Stimulated activated naive B cell treated with anti-CD40 and anti-IgM and Interleukin-4, amounts not matched to agents 10 μg/mL and 1 μg/mL and 100 μg/mL, for 72 hours (primary cell): ENCODE data around the gene GZMM.

Source experiments
- ATAC-seq, 2 donors: fragments of 150-1000 bp; cut with Tn5 transposase; replicated peaks; 2 replicates each; pipeline ENCODE4 v1.10.0; 2021; ENCODE audit warnings: moderate library complexity in 1 of 2
- DNase-seq: peaks from one replicate; pipeline ENCODE4 v3.0.0; 2021
- H3K27ac Mint-ChIP-seq: one replicate; pipeline ENCODE4 v1.8.0; 2022; ENCODE audit warnings: mild to moderate bottlenecking, mixed read lengths
- H3K27me3 Mint-ChIP-seq, 2 donors: one replicate each; pipeline ENCODE4 v1.8.0; 2022; ENCODE audit warnings: mixed read lengths in 2 of 2
- H3K36me3 Mint-ChIP-seq, 2 donors: one replicate each; pipeline ENCODE4 v1.8.0; 2022; ENCODE audit warnings: mixed read lengths in 2 of 2, mild to moderate bottlenecking in 1 of 2
- H3K4me1 Mint-ChIP-seq, 2 donors: one replicate each; pipeline ENCODE4 v1.8.0; 2022; ENCODE audit warnings: mixed read lengths in 2 of 2, mild to moderate bottlenecking in 1 of 2
- H3K4me3 Mint-ChIP-seq, 2 donors: one replicate each; pipeline ENCODE4 v1.8.0; 2022; ENCODE audit warnings: mild to moderate bottlenecking in 2 of 2, mixed read lengths in 2 of 2, moderate library complexity in 1 of 2
- H3K9me3 Mint-ChIP-seq, 2 donors: one replicate each; pipeline ENCODE4 v1.8.0; 2022; ENCODE audit warnings: mixed read lengths in 2 of 2, mild to moderate bottlenecking in 1 of 2

Gene GZMM

DNA sequence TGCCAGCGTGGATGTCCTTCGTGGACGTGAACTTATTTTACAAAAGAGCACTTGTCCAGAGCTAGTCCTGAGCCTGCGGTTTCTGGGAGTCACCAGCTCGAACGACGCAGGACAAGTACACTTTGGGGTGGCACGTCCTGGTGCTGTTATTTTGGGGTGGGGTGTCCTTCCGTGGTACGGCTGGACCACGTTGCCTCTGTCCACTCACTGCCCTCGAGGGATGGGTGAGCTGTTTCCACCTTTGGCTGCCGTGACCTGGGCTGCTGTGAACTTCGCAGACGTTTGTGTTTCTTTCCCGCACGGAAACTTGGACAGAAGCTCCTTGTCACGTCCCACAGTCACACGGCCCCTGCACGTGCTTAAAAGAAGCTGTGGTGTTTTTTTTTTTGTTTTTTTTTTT, 11.0 kb downstream of the GZMM start:
- ATAC-seq (no peak), DNase-seq (no peak)
- Mint-ChIP-seq H3K27me3 (peaks cover 16 to 26% of the 10 kb centered on the region in 2 donors), H3K4me1 (peaks cover 0 to 2% of the 10 kb centered on the region in 2 donors), H3K9me3 (no peaks in the 10 kb centered on the region), H3K36me3 (no peaks in the 10 kb centered on the region), H3K27ac (no peak overlapping the region), H3K4me3 (no peak overlapping the region)

DNA sequence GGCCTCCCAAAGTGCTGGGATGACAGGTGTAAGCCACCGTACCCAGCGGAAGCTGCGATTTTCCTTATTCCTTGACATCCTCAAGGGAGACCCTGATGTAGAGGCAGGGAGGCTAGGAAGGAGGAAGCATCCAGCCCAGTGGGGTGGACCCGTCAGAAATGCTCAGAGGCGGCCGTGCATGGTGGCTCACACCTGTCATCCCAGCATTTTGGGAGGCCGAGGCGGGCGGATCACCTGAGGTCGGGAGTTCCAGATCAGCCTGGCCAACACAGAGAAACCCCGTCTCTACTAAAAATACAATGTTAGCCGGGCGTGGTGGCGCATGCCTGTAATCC, 11.6 kb downstream of the GZMM start:
- no peaks in the 10 kb centered on the region for H3K36me3 Mint-ChIP-seq
- DNase-seq (no peak), ATAC-seq (no peak)
- peaks cover 16 to 26% of the 10 kb centered on the region in 2 donors for H3K27me3 Mint-ChIP-seq
- H3K4me3 Mint-ChIP-seq: no peak overlapping the region
- H3K27ac Mint-ChIP-seq: no peak overlapping the region
- H3K4me1 Mint-ChIP-seq: peaks cover 0 to 2% of the 10 kb centered on the region in 2 donors
- H3K9me3 Mint-ChIP-seq: no peaks in the 10 kb centered on the region

- no peak overlapping the region for H3K27ac Mint-ChIP-seq
- no peak for ATAC-seq
- peaks cover 8 to 18% of the 10 kb centered on the region in 2 donors for H3K27me3 Mint-ChIP-seq
- no peak overlapping the region for H3K4me3 Mint-ChIP-seq
- no peaks in the 10 kb centered on the region for H3K36me3 Mint-ChIP-seq
- no peaks in the 10 kb centered on the region for H3K9me3 Mint-ChIP-seq
- DNase-seq: no peak
- peaks cover 0 to 2% of the 10 kb centered on the region in 2 donors for H3K4me1 Mint-ChIP-seq
These were observed 12.9 kb downstream of the GZMM start for GRCh38 chr19:556611-557382.

DNA sequence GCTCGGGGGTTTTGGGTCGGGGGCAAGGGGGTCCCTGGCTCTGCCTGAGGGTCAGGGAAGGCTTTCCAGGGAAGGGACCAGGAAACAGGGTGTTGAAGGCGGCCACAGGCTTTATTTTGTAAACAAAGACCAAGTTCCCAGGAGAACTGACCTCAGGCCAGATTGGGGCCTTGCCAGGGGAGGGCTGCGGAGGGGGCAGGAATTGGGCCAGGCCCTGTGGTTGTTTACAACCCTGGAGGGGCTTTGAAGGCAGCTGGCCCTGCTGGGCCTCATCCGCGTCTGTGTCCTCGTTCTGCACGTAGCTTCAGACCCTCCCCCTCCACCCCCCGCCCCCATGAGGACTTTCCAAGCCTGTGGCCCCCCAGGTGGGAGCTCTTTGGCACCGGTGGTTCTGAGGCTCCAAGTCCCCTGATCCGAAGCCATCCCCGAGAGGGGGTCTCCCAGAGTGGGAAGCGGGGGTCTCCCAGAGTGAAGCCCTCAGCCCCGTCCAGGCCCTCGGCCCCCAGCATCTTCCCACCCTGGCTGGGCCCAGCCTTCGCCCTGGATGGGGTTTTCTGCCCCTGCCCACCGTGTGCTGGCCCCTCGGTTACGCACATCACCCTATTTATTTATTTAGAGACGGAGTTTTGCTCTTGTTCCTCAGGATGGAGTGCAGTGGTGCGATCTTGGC, 15.1 kb downstream of the GZMM start:
- H3K4me3 Mint-ChIP-seq: no peak overlapping the region
- no peaks in the 10 kb centered on the region for H3K9me3 Mint-ChIP-seq
- peaks cover 5% of the 10 kb centered on the region in 2 donors for H3K36me3 Mint-ChIP-seq
- H3K27me3 Mint-ChIP-seq: peaks cover 3 to 11% of the 10 kb centered on the region in 2 donors
- no peak overlapping the region for H3K27ac Mint-ChIP-seq
- ATAC-seq (no peak), DNase-seq (no peak)
- H3K4me1 Mint-ChIP-seq: peaks cover 0 to 2% of the 10 kb centered on the region in 2 donors

- DNase-seq (no peak), ATAC-seq (no peak)
- Mint-ChIP-seq H3K27ac (no peak overlapping the region), H3K36me3 (peaks cover 5% of the 10 kb centered on the region in 2 donors), H3K27me3 (peaks cover 3 to 11% of the 10 kb centered on the region in 2 donors), H3K9me3 (no peaks in the 10 kb centered on the region), H3K4me3 (no peak overlapping the region), H3K4me1 (peaks cover 0 to 2% of the 10 kb centered on the region in 2 donors)
These were observed 16.3 kb downstream of the GZMM start for GRCh38 chr19:560121-560520.

GRCh38 chr19:566403-566802, 22.6 kb downstream of the GZMM start:
- Mint-ChIP-seq H3K4me1 (peaks cover 7 to 12% of the 10 kb centered on the region in 2 donors), H3K27ac (peak overlapping the region; percentile 69), H3K36me3 (peaks cover 5% of the 10 kb centered on the region in 2 donors), H3K4me3 (no peak overlapping the region), H3K9me3 (no peaks in the 10 kb centered on the region), H3K27me3 (no peaks in the 10 kb centered on the region)
- ATAC-seq (no peak), DNase-seq (no peak)

DNA sequence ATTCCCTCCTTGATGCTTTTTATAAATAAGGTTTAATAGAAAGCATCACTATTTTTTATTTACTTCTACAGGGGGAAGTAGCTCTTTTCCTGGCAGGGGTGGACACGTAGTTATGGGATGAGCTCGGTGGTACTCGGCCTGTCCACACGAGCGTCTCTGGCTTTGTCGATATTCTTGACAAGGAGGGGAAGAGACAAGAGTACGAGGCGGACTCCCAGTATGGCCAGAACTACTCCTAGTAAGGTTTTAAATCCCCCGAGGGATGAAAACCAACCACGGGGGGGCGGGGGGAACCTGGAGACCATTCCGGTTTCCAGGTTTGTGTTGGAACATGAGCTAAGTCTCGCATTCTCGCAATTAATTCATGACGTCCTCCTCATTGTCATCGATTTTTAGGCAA, 23.0 kb downstream of the GZMM start:
- ATAC-seq: no peak
- no peaks in the 10 kb centered on the region for H3K9me3 Mint-ChIP-seq

GRCh38 chr19:567296-567900, 23.5 kb downstream of the GZMM start:
- Mint-ChIP-seq H3K4me1 (peaks cover 9 to 18% of the 10 kb centered on the region in 2 donors), H3K27me3 (no peaks in the 10 kb centered on the region), H3K27ac (peak overlapping the region; percentile 20), H3K9me3 (no peaks in the 10 kb centered on the region), H3K36me3 (peaks cover under 1 to 2% of the 10 kb centered on the region in 2 donors), H3K4me3 (no peak overlapping the region)
- no peak for ATAC-seq
- no peak for DNase-seq

More for the DNA sequence above, 23.0 kb downstream of the GZMM start:
- Mint-ChIP-seq H3K36me3 (peaks cover 5% of the 10 kb centered on the region in 2 donors), H3K4me1 (peaks cover 7 to 14% of the 10 kb centered on the region in 2 donors), H3K27me3 (no peaks in the 10 kb centered on the region), H3K4me3 (no peak overlapping the region), H3K27ac (peak overlapping the region; percentile 20)
- DNase-seq: no peak

GRCh38 chr19:570251-570686, 26.4 kb downstream of the GZMM start:
- peak overlapping the region; percentile 65 for H3K27ac Mint-ChIP-seq
- ATAC-seq (no peak), DNase-seq (no peak)
- no peaks in the 10 kb centered on the region for H3K9me3 Mint-ChIP-seq
- peaks cover 22 to 39% of the 10 kb centered on the region in 2 donors for H3K4me1 Mint-ChIP-seq
- H3K27me3 Mint-ChIP-seq: no peaks in the 10 kb centered on the region
- H3K4me3 Mint-ChIP-seq: peak overlapping the region; percentile 32 to 56
- peaks cover 9 to 17% of the 10 kb centered on the region in 2 donors for H3K36me3 Mint-ChIP-seq

DNA sequence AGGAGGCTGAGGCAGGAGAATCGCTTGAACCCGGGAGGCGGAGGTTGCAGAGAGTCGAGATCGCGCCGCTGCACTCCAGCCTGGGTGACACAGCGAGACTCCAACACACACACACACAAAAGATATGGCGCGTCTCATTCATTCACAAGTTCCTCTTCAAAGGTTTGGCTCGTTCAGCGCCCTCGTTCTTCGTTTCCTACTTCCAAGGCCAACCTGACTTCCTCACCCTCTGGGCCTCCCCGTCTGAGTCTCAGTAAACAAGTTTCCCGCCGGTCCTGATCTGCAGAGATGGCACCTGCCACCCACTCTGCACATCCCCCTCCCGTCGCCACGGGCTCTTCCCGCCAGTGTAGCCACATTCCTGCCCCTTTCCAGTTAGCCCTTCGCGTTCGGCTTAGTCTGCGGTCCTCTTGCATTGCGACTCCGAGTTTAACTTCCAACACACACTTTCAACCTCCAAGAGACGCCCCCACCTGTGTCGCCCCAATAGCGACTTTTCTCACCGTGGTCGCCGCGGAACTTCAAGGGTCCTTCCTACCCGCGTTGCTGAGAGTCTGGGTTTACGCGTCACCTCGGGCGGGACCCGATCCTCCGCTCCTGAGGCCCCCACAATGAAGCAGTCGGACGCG, 27.2 kb downstream of the GZMM start:
- peaks cover 9 to 17% of the 10 kb centered on the region in 2 donors for H3K36me3 Mint-ChIP-seq
- peak overlapping the region; percentile 86 to 88 for H3K4me3 Mint-ChIP-seq
- ATAC-seq (peak; percentile 9 to 11), DNase-seq (no peak)
- H3K4me1 Mint-ChIP-seq: peaks cover 25 to 47% of the 10 kb centered on the region in 2 donors
- H3K27me3 Mint-ChIP-seq: no peaks in the 10 kb centered on the region
- peak overlapping the region; percentile 91 for H3K27ac Mint-ChIP-seq
- H3K9me3 Mint-ChIP-seq: no peaks in the 10 kb centered on the region

DNA sequence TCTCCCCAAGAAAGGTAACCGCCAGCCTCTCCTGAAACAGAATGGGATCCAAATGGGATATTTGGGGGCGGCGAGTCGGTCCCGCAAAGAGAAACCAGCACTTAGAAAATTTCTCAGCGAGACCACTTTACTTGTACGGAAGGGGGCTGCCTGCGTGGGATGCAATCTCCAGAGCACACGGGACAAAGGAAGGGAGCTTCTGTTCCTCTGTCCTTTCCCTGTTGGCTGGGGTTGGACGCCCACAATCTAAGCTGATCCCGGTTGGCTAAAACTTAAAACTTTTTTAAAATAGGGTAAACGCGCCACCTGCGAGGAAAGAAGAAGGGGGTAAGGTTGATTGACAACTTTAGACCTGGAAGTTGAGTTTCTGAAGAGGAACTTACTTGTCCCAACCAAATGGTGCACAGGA, 27.7 kb downstream of the GZMM start:
- Mint-ChIP-seq H3K27me3 (no peaks in the 10 kb centered on the region), H3K9me3 (no peaks in the 10 kb centered on the region), H3K27ac (peak overlapping the region; percentile 91), H3K4me1 (peaks cover 25 to 51% of the 10 kb centered on the region in 2 donors), H3K36me3 (peaks cover 11 to 17% of the 10 kb centered on the region in 2 donors), H3K4me3 (peak overlapping the region; percentile 86 to 88)
- ATAC-seq (peak; percentile 3 to 17), DNase-seq (no peak)

- H3K27ac Mint-ChIP-seq: peak within 1 kb of the TSS; percentile 98
- ATAC-seq: peak; percentile 78 to 89
- H3K4me1 Mint-ChIP-seq: peaks cover 27 to 56% of the 10 kb centered on the region in 2 donors
- peaks cover 12 to 20% of the 10 kb centered on the region in 2 donors for H3K36me3 Mint-ChIP-seq
- H3K9me3 Mint-ChIP-seq: no peaks in the 10 kb centered on the region
- peak; percentile 97 for DNase-seq
- H3K27me3 Mint-ChIP-seq: no peaks in the 10 kb centered on the region
- peak within 1 kb of the TSS; percentile 86 to 98 for H3K4me3 Mint-ChIP-seq
These were observed 28.4 kb downstream of the GZMM start, which contains the start of gene BSG for GRCh38 chr19:572140-572742. TSS of gene BSG (plus strand) at chr19:572596. CDS start at chr19:572635, 39 bp downstream.

DNA sequence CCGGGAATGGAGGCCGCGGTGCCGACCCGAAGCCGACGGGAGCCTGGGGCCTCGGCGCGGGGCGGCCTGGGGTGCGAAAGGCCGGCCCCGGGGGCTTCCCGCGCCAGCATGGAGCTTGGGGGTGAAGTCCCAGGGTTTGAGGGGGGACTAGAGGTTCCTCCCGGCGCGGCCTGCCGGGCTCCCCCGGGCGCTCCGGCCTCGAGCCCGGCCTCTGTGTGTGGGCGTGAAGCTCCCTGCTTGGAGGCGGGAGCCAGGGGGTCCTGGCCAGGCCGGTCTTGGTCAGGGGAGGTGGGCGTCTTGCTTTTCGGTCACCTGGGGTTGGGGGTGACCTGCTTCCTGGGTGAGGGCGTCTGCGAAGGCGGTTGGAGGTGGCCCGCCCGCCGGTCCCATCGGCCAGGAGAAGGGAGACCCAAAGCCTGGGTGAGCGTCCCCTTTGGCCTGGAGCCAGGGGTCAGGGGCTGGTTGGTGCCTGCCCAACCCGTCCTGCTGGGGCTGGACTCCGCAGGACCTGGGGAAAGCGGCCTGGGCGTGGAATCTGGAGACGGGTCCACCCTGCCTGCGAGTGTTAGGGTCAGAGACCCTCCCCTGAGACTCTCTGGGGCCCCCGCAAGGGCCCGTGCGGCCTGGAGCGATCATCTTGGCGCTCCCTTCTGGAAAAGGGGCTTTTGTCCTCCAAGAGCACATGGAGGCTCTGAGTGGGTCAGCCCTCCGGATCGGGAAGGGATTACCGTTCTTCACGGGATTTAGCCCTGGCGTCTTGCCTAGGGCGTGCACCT, 29.1 kb downstream of the GZMM start:
- ATAC-seq (peak; percentile 15 to 27), DNase-seq (no peak)
- H3K4me3 Mint-ChIP-seq: peak overlapping the region; percentile 86 to 98
- H3K4me1 Mint-ChIP-seq: peaks cover 28 to 56% of the 10 kb centered on the region in 2 donors
- H3K36me3 Mint-ChIP-seq: peaks cover 12 to 20% of the 10 kb centered on the region in 2 donors
- no peaks in the 10 kb centered on the region for H3K9me3 Mint-ChIP-seq
- peak overlapping the region; percentile 98 for H3K27ac Mint-ChIP-seq
- no peaks in the 10 kb centered on the region for H3K27me3 Mint-ChIP-seq
